ENCODE results near the gene MAMDC4.

GRCh38 chr9:136907011-136907914, 55.1 kb downstream of the MAMDC4 start:
- TF ChIP-seq, protein P1, sequence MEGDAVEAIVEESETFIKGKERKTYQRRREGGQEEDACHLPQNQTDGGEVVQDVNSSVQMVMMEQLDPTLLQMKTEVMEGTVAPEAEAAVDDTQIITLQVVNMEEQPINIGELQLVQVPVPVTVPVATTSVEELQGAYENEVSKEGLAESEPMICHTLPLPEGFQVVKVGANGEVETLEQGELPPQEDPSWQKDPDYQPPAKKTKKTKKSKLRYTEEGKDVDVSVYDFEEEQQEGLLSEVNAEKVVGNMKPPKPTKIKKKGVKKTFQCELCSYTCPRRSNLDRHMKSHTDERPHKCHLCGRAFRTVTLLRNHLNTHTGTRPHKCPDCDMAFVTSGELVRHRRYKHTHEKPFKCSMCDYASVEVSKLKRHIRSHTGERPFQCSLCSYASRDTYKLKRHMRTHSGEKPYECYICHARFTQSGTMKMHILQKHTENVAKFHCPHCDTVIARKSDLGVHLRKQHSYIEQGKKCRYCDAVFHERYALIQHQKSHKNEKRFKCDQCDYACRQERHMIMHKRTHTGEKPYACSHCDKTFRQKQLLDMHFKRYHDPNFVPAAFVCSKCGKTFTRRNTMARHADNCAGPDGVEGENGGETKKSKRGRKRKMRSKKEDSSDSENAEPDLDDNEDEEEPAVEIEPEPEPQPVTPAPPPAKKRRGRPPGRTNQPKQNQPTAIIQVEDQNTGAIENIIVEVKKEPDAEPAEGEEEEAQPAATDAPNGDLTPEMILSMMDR (IDR thresholded peaks at IDR 0.05): no peak
- TF ChIP-seq POLR2A (IDR thresholded peaks at IDR 0.05): no peak
